Measurements from ENCODE around the gene IGFBP4.
"Not testable (repeated sequence)": the region's sequence is repeated elsewhere in the genome, so short reads cannot be mapped to it uniquely, and the experiment has no call there.

The IGFBP4 gene

GRCh38 chr17:40443196-40443987 is at the start of gene IGFBP4:
TSS of gene IGFBP4 (plus strand) at chr17:40443450. CDS start at chr17:40443736, 286 bp downstream.
- DNase-seq: peak; percentile 73
- in situ Hi-C loops (cut with MboI; ENCODE audit: low pct_unique_long_range_greater_than_20kb, low sequenced_read_pairs): no loop called here

GRCh38 chr17:40399185-40399584 is 44.1 kb upstream of the IGFBP4 start:
- in situ Hi-C loops (cut with MboI; ENCODE audit: low pct_unique_long_range_greater_than_20kb, low sequenced_read_pairs): no loop called here
- DNase-seq: peak; percentile 74

GRCh38 chr17:40402668-40403067 is 40.6 kb upstream of the IGFBP4 start:
- in situ Hi-C loops (cut with MboI; ENCODE audit: low pct_unique_long_range_greater_than_20kb, low sequenced_read_pairs): no loop called here
- no peak for DNase-seq

GRCh38 chr17:40404003-40404402 is 39.2 kb upstream of the IGFBP4 start:
- in situ Hi-C loops (cut with MboI; ENCODE audit: low pct_unique_long_range_greater_than_20kb, low sequenced_read_pairs): no loop called here
- no peak for DNase-seq

GRCh38 chr17:40407460-40407859 is 35.8 kb upstream of the IGFBP4 start:
- DNase-seq: no peak
- in situ Hi-C loops (cut with MboI; ENCODE audit: low pct_unique_long_range_greater_than_20kb, low sequenced_read_pairs): no loop called here

- in situ Hi-C loops (cut with MboI; ENCODE audit: low pct_unique_long_range_greater_than_20kb, low sequenced_read_pairs): not testable (repeated sequence)
Measured at GRCh38 chr17:40409540-40409939, 33.7 kb upstream of the IGFBP4 start.

GRCh38 chr17:40410082-40410481 is 33.2 kb upstream of the IGFBP4 start:
- DNase-seq: no peak

More at GRCh38 chr17:40409540-40409939, 33.7 kb upstream of the IGFBP4 start:
- DNase-seq: not testable (repeated sequence)

GRCh38 chr17:40411821-40412220 is 31.4 kb upstream of the IGFBP4 start:
- in situ Hi-C loops (cut with MboI; ENCODE audit: low pct_unique_long_range_greater_than_20kb, low sequenced_read_pairs): no loop called here
- DNase-seq: no peak

More at GRCh38 chr17:40410082-40410481, 33.2 kb upstream of the IGFBP4 start:
- in situ Hi-C loops (cut with MboI; ENCODE audit: low pct_unique_long_range_greater_than_20kb, low sequenced_read_pairs): no loop called here

GRCh38 chr17:40412880-40413279 is 30.4 kb upstream of the IGFBP4 start:
- in situ Hi-C loops (cut with MboI; ENCODE audit: low pct_unique_long_range_greater_than_20kb, low sequenced_read_pairs): no loop called here
- DNase-seq: no peak

- DNase-seq; in situ Hi-C loops (cut with MboI; ENCODE audit: low pct_unique_long_range_greater_than_20kb, low sequenced_read_pairs): not testable (repeated sequence)
Measured at GRCh38 chr17:40414312-40414711, 28.9 kb upstream of the IGFBP4 start.

GRCh38 chr17:40415390-40415789 is 27.9 kb upstream of the IGFBP4 start:
- DNase-seq: peak; percentile 64
- in situ Hi-C loops (cut with MboI; ENCODE audit: low pct_unique_long_range_greater_than_20kb, low sequenced_read_pairs): no loop called here

- no peak for DNase-seq
- in situ Hi-C loops (cut with MboI; ENCODE audit: low pct_unique_long_range_greater_than_20kb, low sequenced_read_pairs): no loop called here
Measured at GRCh38 chr17:40416671-40417070, 26.6 kb upstream of the IGFBP4 start.

GRCh38 chr17:40417258-40417608 is 26.0 kb upstream of the IGFBP4 start:
- no peak for DNase-seq
- in situ Hi-C loops (cut with MboI; ENCODE audit: low pct_unique_long_range_greater_than_20kb, low sequenced_read_pairs): no loop called here

- DNase-seq: peak; percentile 100
- in situ Hi-C loops (cut with MboI; ENCODE audit: low pct_unique_long_range_greater_than_20kb, low sequenced_read_pairs): no loop called here
Measured at GRCh38 chr17:40417609-40418427, 25.4 kb upstream of the IGFBP4 start, which contains the start of gene TOP2A. TSS of gene TOP2A (minus strand) at chr17:40417896. CDS start at chr17:40417791, 105 bp downstream.

- DNase-seq: no peak
- in situ Hi-C loops (cut with MboI; ENCODE audit: low pct_unique_long_range_greater_than_20kb, low sequenced_read_pairs): no loop called here
Measured at GRCh38 chr17:40418428-40418706, 24.9 kb upstream of the IGFBP4 start.

- peak; percentile 67 for DNase-seq
- in situ Hi-C loops (cut with MboI; ENCODE audit: low pct_unique_long_range_greater_than_20kb, low sequenced_read_pairs): no loop called here
Measured at GRCh38 chr17:40419559-40420331, 23.5 kb upstream of the IGFBP4 start.

- in situ Hi-C loops (cut with MboI; ENCODE audit: low pct_unique_long_range_greater_than_20kb, low sequenced_read_pairs): no loop called here
- no peak for DNase-seq
Measured at GRCh38 chr17:40422990-40423633, 20.1 kb upstream of the IGFBP4 start.

GRCh38 chr17:40425741-40426140 is 17.5 kb upstream of the IGFBP4 start:
- no peak for DNase-seq
- in situ Hi-C loops (cut with MboI; ENCODE audit: low pct_unique_long_range_greater_than_20kb, low sequenced_read_pairs): no loop called here

- in situ Hi-C loops (cut with MboI; ENCODE audit: low pct_unique_long_range_greater_than_20kb, low sequenced_read_pairs): no loop called here
- no peak for DNase-seq
Measured at GRCh38 chr17:40427002-40427491, 16.2 kb upstream of the IGFBP4 start.
